Ishikawa (cell line): ENCODE results near the gene DEAF1.

Experiments used
- CEBPB ChIP-seq: IDR thresholded peaks from 2 replicates; pipeline ENCODE4 v1.6.1; 2012
- EP300 ChIP-seq: IDR thresholded peaks from 2 replicates; pipeline ENCODE4 v1.6.1; 2012; ENCODE audit warnings: borderline replicate concordance
- RAD21 ChIP-seq: IDR thresholded peaks from 2 replicates; pipeline ENCODE4 v1.6.1; 2012; ENCODE audit warnings: low read depth
- TAF1 ChIP-seq: IDR thresholded peaks from 2 replicates; pipeline ENCODE4 v1.6.1; 2012; ENCODE audit warnings: low read depth, mild to moderate bottlenecking
- TEAD4 ChIP-seq: IDR thresholded peaks from 2 replicates; pipeline ENCODE4 v1.6.1; 2012
- TF ChIP-seq, protein P1 (sequence below): IDR thresholded peaks from 2 replicates; pipeline ENCODE4 v1.6.1; 2012
- TF ChIP-seq, protein P2 (sequence below): IDR thresholded peaks from 2 replicates; pipeline ENCODE4 v1.6.1; 2012; ENCODE audit warnings: low read depth, mild to moderate bottlenecking

DNA sequence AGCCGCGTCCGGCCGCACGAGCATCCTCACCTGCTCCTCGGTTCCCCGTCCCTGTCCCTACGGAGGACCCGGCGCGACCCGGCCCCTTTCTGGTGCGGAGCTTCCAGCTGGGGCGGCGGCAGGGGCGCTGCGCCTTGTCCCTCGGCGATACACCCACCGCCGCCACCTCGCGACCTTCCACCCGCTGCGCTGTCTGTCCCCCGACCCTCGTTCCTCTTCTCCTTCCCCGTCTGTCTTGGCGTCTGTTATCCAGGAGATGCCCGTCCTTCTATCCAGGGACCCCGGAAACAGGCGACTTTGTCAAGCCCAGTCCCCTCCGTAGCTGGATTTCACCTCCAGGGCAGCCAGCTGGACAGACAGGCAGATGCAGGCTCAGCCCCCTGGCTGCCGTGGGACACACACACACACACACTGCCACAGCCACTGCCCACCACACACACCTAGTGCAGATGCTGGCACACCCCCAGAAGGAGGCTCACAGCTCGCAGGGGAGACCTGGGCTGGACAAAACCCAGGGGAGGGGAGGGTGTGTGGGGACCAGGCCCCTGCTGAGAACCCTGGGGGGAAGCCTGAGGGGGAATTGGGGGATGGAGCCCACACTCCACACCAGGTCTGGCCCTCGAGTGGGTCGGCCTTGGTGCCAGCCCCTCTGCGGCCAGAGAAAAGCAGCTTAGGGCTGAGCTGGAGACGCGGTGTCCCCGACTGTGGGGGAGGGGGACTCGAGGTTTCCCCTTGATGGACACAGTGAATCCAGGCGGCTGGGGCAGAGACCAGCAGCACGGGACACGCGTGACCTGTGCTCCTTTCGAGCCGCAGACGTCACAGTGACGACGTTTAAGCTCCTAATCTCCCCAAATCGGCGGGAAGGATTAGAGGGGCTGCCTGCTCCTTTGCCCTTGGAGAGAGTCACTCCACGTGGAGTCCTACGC, 57.2 kb downstream of the DEAF1 start:
- TF ChIP-seq CEBPB: no peak
- no peak for TF ChIP-seq TEAD4
- TF ChIP-seq, protein P1, sequence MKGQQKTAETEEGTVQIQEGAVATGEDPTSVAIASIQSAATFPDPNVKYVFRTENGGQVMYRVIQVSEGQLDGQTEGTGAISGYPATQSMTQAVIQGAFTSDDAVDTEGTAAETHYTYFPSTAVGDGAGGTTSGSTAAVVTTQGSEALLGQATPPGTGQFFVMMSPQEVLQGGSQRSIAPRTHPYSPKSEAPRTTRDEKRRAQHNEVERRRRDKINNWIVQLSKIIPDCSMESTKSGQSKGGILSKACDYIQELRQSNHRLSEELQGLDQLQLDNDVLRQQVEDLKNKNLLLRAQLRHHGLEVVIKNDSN: no peak
- no peak for TF ChIP-seq TAF1
- TF ChIP-seq, protein P2, sequence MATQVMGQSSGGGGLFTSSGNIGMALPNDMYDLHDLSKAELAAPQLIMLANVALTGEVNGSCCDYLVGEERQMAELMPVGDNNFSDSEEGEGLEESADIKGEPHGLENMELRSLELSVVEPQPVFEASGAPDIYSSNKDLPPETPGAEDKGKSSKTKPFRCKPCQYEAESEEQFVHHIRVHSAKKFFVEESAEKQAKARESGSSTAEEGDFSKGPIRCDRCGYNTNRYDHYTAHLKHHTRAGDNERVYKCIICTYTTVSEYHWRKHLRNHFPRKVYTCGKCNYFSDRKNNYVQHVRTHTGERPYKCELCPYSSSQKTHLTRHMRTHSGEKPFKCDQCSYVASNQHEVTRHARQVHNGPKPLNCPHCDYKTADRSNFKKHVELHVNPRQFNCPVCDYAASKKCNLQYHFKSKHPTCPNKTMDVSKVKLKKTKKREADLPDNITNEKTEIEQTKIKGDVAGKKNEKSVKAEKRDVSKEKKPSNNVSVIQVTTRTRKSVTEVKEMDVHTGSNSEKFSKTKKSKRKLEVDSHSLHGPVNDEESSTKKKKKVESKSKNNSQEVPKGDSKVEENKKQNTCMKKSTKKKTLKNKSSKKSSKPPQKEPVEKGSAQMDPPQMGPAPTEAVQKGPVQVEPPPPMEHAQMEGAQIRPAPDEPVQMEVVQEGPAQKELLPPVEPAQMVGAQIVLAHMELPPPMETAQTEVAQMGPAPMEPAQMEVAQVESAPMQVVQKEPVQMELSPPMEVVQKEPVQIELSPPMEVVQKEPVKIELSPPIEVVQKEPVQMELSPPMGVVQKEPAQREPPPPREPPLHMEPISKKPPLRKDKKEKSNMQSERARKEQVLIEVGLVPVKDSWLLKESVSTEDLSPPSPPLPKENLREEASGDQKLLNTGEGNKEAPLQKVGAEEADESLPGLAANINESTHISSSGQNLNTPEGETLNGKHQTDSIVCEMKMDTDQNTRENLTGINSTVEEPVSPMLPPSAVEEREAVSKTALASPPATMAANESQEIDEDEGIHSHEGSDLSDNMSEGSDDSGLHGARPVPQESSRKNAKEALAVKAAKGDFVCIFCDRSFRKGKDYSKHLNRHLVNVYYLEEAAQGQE: no peak
- no peak for TF ChIP-seq EP300
- TF ChIP-seq RAD21: no peak
